ENCODE results near the gene TPRX1.

Gene TPRX1

GRCh38 chr19:47755762-47756626, 48.4 kb downstream of the TPRX1 start:
- Histone ChIP-seq H3K9me3 (ENCODE audit: control insufficient read depth, insufficient read depth, low read length) (no peaks in the 10 kb centered on the region), H3K4me1 (ENCODE audit: insufficient read depth, low read length) (no peaks in the 10 kb centered on the region), H3K9ac (ENCODE audit: low read depth, low read length) (no peak overlapping the region), H3K36me3 (ENCODE audit: insufficient read depth, low read length) (peaks cover 20% of the 10 kb centered on the region; the same call in 1 of the 2 replicates)

GRCh38 chr19:47755065-47755761, 49.1 kb downstream of the TPRX1 start:
- H3K9ac ChIP-seq (ENCODE audit: low read depth, low read length): no peak overlapping the region
- no peaks in the 10 kb centered on the region for H3K4me1 ChIP-seq (ENCODE audit: insufficient read depth, low read length)
- no peaks in the 10 kb centered on the region for H3K9me3 ChIP-seq (ENCODE audit: control insufficient read depth, insufficient read depth, low read length)
- peaks cover 24% of the 10 kb centered on the region for H3K36me3 ChIP-seq (ENCODE audit: insufficient read depth, low read length)

GRCh38 chr19:47754206-47755064, 49.9 kb downstream of the TPRX1 start:
- peaks cover 24% of the 10 kb centered on the region for H3K36me3 ChIP-seq (ENCODE audit: insufficient read depth, low read length)
- H3K9ac ChIP-seq (ENCODE audit: low read depth, low read length): no peak overlapping the region
- no peaks in the 10 kb centered on the region for H3K4me1 ChIP-seq (ENCODE audit: insufficient read depth, low read length)
- no peaks in the 10 kb centered on the region for H3K9me3 ChIP-seq (ENCODE audit: control insufficient read depth, insufficient read depth, low read length)

GRCh38 chr19:47752440-47753211, 51.7 kb downstream of the TPRX1 start:
- H3K9me3 ChIP-seq (ENCODE audit: control insufficient read depth, insufficient read depth, low read length): no peaks in the 10 kb centered on the region
- no peaks in the 10 kb centered on the region for H3K4me1 ChIP-seq (ENCODE audit: insufficient read depth, low read length)
- H3K9ac ChIP-seq (ENCODE audit: low read depth, low read length): no peak overlapping the region
- H3K36me3 ChIP-seq (ENCODE audit: insufficient read depth, low read length): peaks cover 27% of the 10 kb centered on the region
